H1 (cell line): ENCODE data around the gene FBXL17. TPM values are rescaled to one million over a fixed set of nuclear protein-coding genes. Genes with fewer than 3 reads are reported as not detected.

Source experiments
- CTCF ChIA-PET: fragments of 300-600 bp; sonication (Branson Sonifier 250); formaldehyde crosslinking; loops from one replicate; lab custom pipeline; 2021; ENCODE audit not compliant: partially characterized antibody; lab: Charles Lee
- POLR2A ChIA-PET: fragments of 300-600 bp; sonication (Branson Sonifier 250); formaldehyde crosslinking; loops from one replicate; lab custom pipeline; 2021; ENCODE audit warnings: inconsistent platforms; ENCODE audit not compliant: partially characterized antibody; lab: Charles Lee
- DNase-seq, 2 experiments: peaks; one replicate each; pipeline versions ENCODE4 v3.0.0 to v3.0.0-alpha.2; 2010 to 2022; ENCODE audit warnings: low spot score in 2 of 2, low read depth in 1 of 2, mixed read lengths in 1 of 2
- FAIRE-seq: peaks from 2 replicates; lab custom pipeline; 2011; peaks lifted over from hg19 to GRCh38; lab: Jason Lieb, UNC
- H2AFZ ChIP-seq: 2 replicates; pipeline ENCODE4 v1.8.1; 2012; ENCODE audit warnings: low read length, inconsistent platforms
- H2AK5ac ChIP-seq: 2 replicates; pipeline ENCODE4 v1.6.1; 2013; ENCODE audit warnings: low read depth, low read length
- H2BK120ac ChIP-seq: replicated peaks from 2 replicates; pipeline ENCODE3; 2013; ENCODE audit warnings: low read depth, low read length, inconsistent platforms
- H2BK12ac ChIP-seq: 2 replicates; pipeline ENCODE4 v1.6.1; 2013; ENCODE audit warnings: low read depth, low read length
- H2BK15ac ChIP-seq: 2 replicates; pipeline ENCODE4 v1.6.1; 2013; ENCODE audit warnings: low read length
- H2BK20ac ChIP-seq: 2 replicates; pipeline ENCODE4 v1.6.1; 2013; ENCODE audit warnings: low read length
- H2BK5ac ChIP-seq: 2 replicates; pipeline ENCODE4 v1.6.1; 2013; ENCODE audit warnings: low read depth, low read length
- H3K14ac ChIP-seq: 2 replicates; pipeline ENCODE4 v1.6.1; 2013; ENCODE audit warnings: inconsistent platforms; ENCODE audit not compliant: insufficient read length
- H3K18ac ChIP-seq: 2 replicates; pipeline ENCODE4 v1.6.1; 2013; ENCODE audit warnings: low read length; ENCODE audit errors: extremely low read depth
- H3K23ac ChIP-seq: 2 replicates; pipeline ENCODE4 v1.6.1; 2013; ENCODE audit warnings: inconsistent platforms; ENCODE audit not compliant: insufficient read length
- H3K23me2 ChIP-seq: 2 replicates; pipeline ENCODE4 v1.6.1; 2013; ENCODE audit warnings: low read depth, low read length
- H3K27ac ChIP-seq: 2 replicates; pipeline ENCODE4 v1.6.1; 2011; ENCODE audit warnings: low read depth, low read length, inconsistent platforms
- H3K27me3 ChIP-seq, 4 experiments: replicated peaks in 1 of 4; 1 replicate in 1 of 4; 2 replicates in 3 of 4; pipeline versions ENCODE4 v1.6.1 to v1.8.1; 2011 to 2013; ENCODE audit warnings: low read length in 3 of 4, mild to moderate bottlenecking in 3 of 4, inconsistent platforms in 2 of 4, mixed read lengths in 2 of 4, moderate library complexity in 1 of 4; ENCODE audit not compliant: control insufficient read depth in 3 of 4, insufficient read depth in 3 of 4; ENCODE audit errors: extremely low read depth in 1 of 4
- H3K36me3 ChIP-seq, 4 experiments: 2 replicates each; pipeline versions ENCODE4 v1.6.1 to v1.8.1; 2011 to 2013; ENCODE audit warnings: mild to moderate bottlenecking in 4 of 4, low read length in 3 of 4, moderate library complexity in 2 of 4, control low read depth in 1 of 4, inconsistent platforms in 1 of 4; ENCODE audit not compliant: insufficient read depth in 4 of 4, control insufficient read depth in 2 of 4
- H3K4ac ChIP-seq: replicated peaks from 2 replicates; pipeline ENCODE3; 2013; ENCODE audit warnings: low read length, low read depth, mixed read lengths, inconsistent platforms; ENCODE audit not compliant: insufficient read length
- H3K4me1 ChIP-seq, 4 experiments: replicated peaks in 1 of 4; 1 replicate in 1 of 4; 2 replicates in 3 of 4; pipeline versions ENCODE4 v1.6.1 to v1.8.1; 2011 to 2013; ENCODE audit warnings: low read length in 3 of 4, inconsistent platforms in 2 of 4, mixed read lengths in 1 of 4; ENCODE audit not compliant: insufficient read depth in 4 of 4, control insufficient read depth in 3 of 4
- H3K4me2 ChIP-seq, 2 experiments: 2 replicates each; pipeline versions ENCODE4 v1.6.1 to v1.8.1; 2011 to 2013; ENCODE audit warnings: low read depth in 2 of 2, low read length in 2 of 2, control low read depth in 1 of 2, inconsistent platforms in 1 of 2, mild to moderate bottlenecking in 1 of 2; ENCODE audit not compliant: insufficient read depth in 1 of 2
- H3K4me3 ChIP-seq, 4 experiments: fragments of 200-600, 300-600 bp in 1 of 4; sonication (generic), shearing (Covaris generic), sonication (Bioruptor Twin) in 1 of 4; 2 replicates each; pipeline versions ENCODE4 v1.5.1 to v1.8.1; 2011 to 2016; ENCODE audit warnings: low read length in 4 of 4, low read depth in 3 of 4, control low read depth in 2 of 4, inconsistent platforms in 2 of 4, mild to moderate bottlenecking in 2 of 4, mixed read lengths in 1 of 4, moderate library complexity in 1 of 4; ENCODE audit not compliant: insufficient read depth in 2 of 4; ENCODE audit errors: extremely low read depth in 1 of 4
- H3K56ac ChIP-seq: replicated peaks from 2 replicates; pipeline ENCODE3; 2013; ENCODE audit warnings: low read depth, mild to moderate bottlenecking, mixed read lengths, low read length, inconsistent platforms; ENCODE audit not compliant: insufficient read length
- H3K79me1 ChIP-seq: 2 replicates; pipeline ENCODE4 v1.6.1; 2013; ENCODE audit warnings: low read depth, low read length, control low read depth
- H3K79me2 ChIP-seq, 2 experiments: 2 replicates each; pipeline versions ENCODE4 v1.6.1 to v1.8.1; 2012 to 2013; ENCODE audit warnings: low read length in 2 of 2, mild to moderate bottlenecking in 2 of 2, inconsistent platforms in 1 of 2; ENCODE audit not compliant: insufficient read depth in 2 of 2, control insufficient read depth in 1 of 2
- H3K9ac ChIP-seq, 4 experiments: replicated peaks in 1 of 4; 1 replicate in 1 of 4; 2 replicates in 3 of 4; pipeline versions ENCODE4 v1.6.1 to v1.8.1; 2011 to 2013; ENCODE audit warnings: low read depth in 3 of 4, low read length in 3 of 4, control low read depth in 2 of 4, mild to moderate bottlenecking in 2 of 4, moderate library complexity in 2 of 4, inconsistent platforms in 1 of 4; ENCODE audit errors: extremely low read depth in 1 of 4
- H3K9me3 ChIP-seq, 2 experiments: 2 replicates each; pipeline versions ENCODE4 v1.6.1 to v1.8.1; 2012 to 2013; ENCODE audit warnings: mild to moderate bottlenecking in 2 of 2, moderate library complexity in 2 of 2, control low read depth in 1 of 2, inconsistent platforms in 1 of 2, low read depth in 1 of 2, low read length in 1 of 2, mixed read lengths in 1 of 2; ENCODE audit not compliant: insufficient read depth in 2 of 2
- H4K20me1 ChIP-seq, 2 experiments: replicated peaks in 1 of 2; 2 replicates each; pipeline versions ENCODE3 to v1.8.1; 2011 to 2013; ENCODE audit warnings: inconsistent platforms in 2 of 2, low read length in 2 of 2, mild to moderate bottlenecking in 1 of 2; ENCODE audit not compliant: insufficient read depth in 2 of 2, control insufficient read depth in 1 of 2
- H4K5ac ChIP-seq: 2 replicates; pipeline ENCODE4 v1.6.1; 2013; ENCODE audit warnings: low read length, low read depth, mixed read lengths, inconsistent platforms; ENCODE audit not compliant: insufficient read length
- H4K8ac ChIP-seq: 2 replicates; pipeline ENCODE4 v1.8.0; 2013; ENCODE audit warnings: mild to moderate bottlenecking, moderate library complexity, low read length, inconsistent platforms; ENCODE audit not compliant: insufficient read depth; ENCODE audit errors: extremely low read depth
- H4K91ac ChIP-seq: replicated peaks from 2 replicates; pipeline ENCODE3; 2013; ENCODE audit warnings: low read length, mixed read lengths, inconsistent platforms; ENCODE audit not compliant: insufficient read length
- ASH2L ChIP-seq: fragments of 200-600, 300-600 bp; sonication (generic); IDR thresholded peaks from one replicate; pipeline ENCODE4 v1.7.1; 2017; ENCODE audit warnings: low read length
- ATF2 ChIP-seq: IDR thresholded peaks from 2 replicates; pipeline ENCODE4 v1.6.1; 2012; ENCODE audit warnings: low read length, inconsistent platforms
- CBX8 ChIP-seq: fragments of 300-800, 300-1000 bp; sonication (generic); IDR thresholded peaks from 2 replicates; pipeline ENCODE4 v1.7.1; 2016; ENCODE audit warnings: low read depth, low read length, borderline replicate concordance
- CEBPB ChIP-seq: IDR thresholded peaks from 2 replicates; pipeline ENCODE4 v1.6.1; 2012; ENCODE audit warnings: low read depth, low read length
- CHD2 ChIP-seq: IDR thresholded peaks from 2 replicates; pipeline ENCODE4 v1.6.1; 2012; ENCODE audit warnings: low read length, improper control_type of control experiment
- CREB1 ChIP-seq: IDR thresholded peaks from 2 replicates; pipeline ENCODE4 v1.6.1; 2012; ENCODE audit warnings: inconsistent platforms
- CTBP2 ChIP-seq: IDR thresholded peaks from 2 replicates; pipeline ENCODE4 v1.7.0; 2011; ENCODE audit warnings: borderline replicate concordance, mild to moderate bottlenecking, moderate library complexity, mixed read lengths, low read length; ENCODE audit not compliant: insufficient read depth, insufficient read length
- FOSL1 ChIP-seq: IDR thresholded peaks from 2 replicates; pipeline ENCODE4 v1.6.1; 2011; ENCODE audit warnings: mild to moderate bottlenecking, low read depth, low read length, moderate library complexity; ENCODE audit not compliant: insufficient read depth
- HDAC6 ChIP-seq: IDR thresholded peaks from one replicate; pipeline ENCODE4 v1.7.1; 2012; ENCODE audit warnings: low read depth, mild to moderate bottlenecking, inconsistent platforms, low read length, moderate library complexity
- KDM4A ChIP-seq: IDR thresholded peaks from one replicate; pipeline ENCODE4 v1.7.1; 2012; ENCODE audit warnings: low read depth, mild to moderate bottlenecking, moderate library complexity, low read length, inconsistent platforms; ENCODE audit not compliant: severe bottlenecking
- KDM5A ChIP-seq: fragments of 200-600 bp; IDR thresholded peaks from 2 replicates; pipeline ENCODE4 v1.7.1; 2012; ENCODE audit warnings: mild to moderate bottlenecking, low read length, inconsistent platforms, mixed read lengths
- MAFK ChIP-seq: IDR thresholded peaks from 2 replicates; pipeline ENCODE4 v1.6.1; 2012; ENCODE audit warnings: low read depth, mild to moderate bottlenecking, improper control_type of control experiment, low read length
- NANOG ChIP-seq: IDR thresholded peaks from 2 replicates; pipeline ENCODE4 v1.6.1; 2011; ENCODE audit warnings: low read length, low read depth, mild to moderate bottlenecking, inconsistent platforms; ENCODE audit not compliant: insufficient read depth, poor library complexity, severe bottlenecking
- TAF1 ChIP-seq: IDR thresholded peaks from 2 replicates; pipeline ENCODE4 v1.6.1; 2011; ENCODE audit warnings: mild to moderate bottlenecking, low read depth, low read length
- WGBS, 2 experiments: shearing (Covaris generic) in 1 of 2; methylation state at CpG; one replicate each; pipeline versions ENCODE4 v1.1.6 to v1.1.7; 2013 to 2015; ENCODE audit warnings: low lambda C conversion rate in 2 of 2, mixed read lengths in 2 of 2, inconsistent platforms in 1 of 2, low coverage in 1 of 2, missing lambda C conversion rate in 1 of 2; ENCODE audit not compliant: insufficient replicate concordance in 2 of 2, insufficient coverage in 1 of 2, insufficient read length in 1 of 2; ENCODE audit errors: extremely low coverage in 1 of 2, missing lambda C conversion rate in 1 of 2; 5-methylcytosine and 5-hydroxymethylcytosine counted together
- polyA plus RNA-seq, 7 experiments: library from polyadenylated mRNA; depleted of rRNA in 3 of 7; stranded (reverse) in 5 of 7; unstranded in 2 of 7; fragments of >200 nt in 5 of 7; fragments of 200-250 nt in 2 of 7; gene quantifications; 1 replicate in 5 of 7; 2 replicates in 1 of 7; 4 replicates in 1 of 7; pipeline versions ENCODE4 v1.2.1 to v1.2.3, GENCODE V29; 2011 to 2013; ENCODE audit warnings: missing spikeins in 2 of 7, mixed read lengths in 2 of 7
- total RNA-seq: library from RNA; stranded (reverse); fragmentation: NEBNext Ultra II Directional; extraction: Animal tissue kit (Norgen Biotek cat#: 25700); gene quantifications from 2 replicates; pipeline ENCODE4 v1.2.1, GENCODE V29; 2021

Gene FBXL17
- total and polyA plus RNA-seq, 2 of the 8 experiments (the other 6 are each of a cell fraction or from before 2014, with no cell fraction given), result 0.35 to 4.3 TPM

- no peak for FAIRE-seq
- CTCF ChIA-PET, result no interaction called here
- no peak overlapping the region for H3K4me3 ChIP-seq
- no peak for TF ChIP-seq NANOG
- TF ChIP-seq TAF1, result no peak
- no peak for TF ChIP-seq FOSL1
- TF ChIP-seq CBX8, result no peak
- no peak for TF ChIP-seq ASH2L
- TF ChIP-seq CREB1, result no peak
- no peak for TF ChIP-seq CTBP2
- TF ChIP-seq CEBPB, result no peak
- TF ChIP-seq MAFK, result no peak
- no peak for TF ChIP-seq ATF2
- TF ChIP-seq KDM5A, result no peak
- TF ChIP-seq CHD2, result no peak
- no peak for TF ChIP-seq HDAC6
- no peak for TF ChIP-seq KDM4A
Measured at GRCh38 chr5:107871023-107871422, 510.9 kb downstream of the FBXL17 start.

More at GRCh38 chr5:107871023-107871422, 510.9 kb downstream of the FBXL17 start:
- H3K36me3 ChIP-seq, result no peaks in the 10 kb centered on the region
- no peaks in the 10 kb centered on the region for H3K27me3 ChIP-seq
- no peak overlapping the region for H4K8ac ChIP-seq
- H2BK20ac ChIP-seq, result no peak overlapping the region
- H3K9ac ChIP-seq, result no peak overlapping the region
- no peak for DNase-seq
- WGBS, 2 experiments, result 71% methylated on average over 3 of the region's 3 CpGs; no CpG with 5 or more reads in 1 of the 2 experiments
- H4K5ac ChIP-seq, result no peak overlapping the region
- no peaks in the 10 kb centered on the region for H3K23me2 ChIP-seq
- H3K27ac ChIP-seq, result no peak overlapping the region
- no peak overlapping the region for H3K4ac ChIP-seq
- no peak overlapping the region for H2AK5ac ChIP-seq
- no peak overlapping the region for H3K18ac ChIP-seq
- no peak overlapping the region for H2BK15ac ChIP-seq
- no peak overlapping the region for H3K56ac ChIP-seq
- no peaks in the 10 kb centered on the region for H3K79me2 ChIP-seq
- no peak overlapping the region for H2BK120ac ChIP-seq
- no peak overlapping the region for H2BK5ac ChIP-seq
- POLR2A ChIA-PET, result no interaction called here
- no peaks in the 10 kb centered on the region for H4K20me1 ChIP-seq
- no peak overlapping the region for H3K23ac ChIP-seq
- H3K14ac ChIP-seq, result no peak overlapping the region
- H2BK12ac ChIP-seq, result no peak overlapping the region
- H2AFZ ChIP-seq, result no peak overlapping the region
- no peak overlapping the region for H3K4me2 ChIP-seq
- no peaks in the 10 kb centered on the region for H3K9me3 ChIP-seq
- H3K4me1 ChIP-seq, result no peaks in the 10 kb centered on the region; a peak in 2 of 7 replicates
- no peaks in the 10 kb centered on the region for H3K79me1 ChIP-seq
- H4K91ac ChIP-seq, result no peak overlapping the region
